PFSK-1 (cell line): ENCODE measurements around the gene SEPTIN1.

Source experiments
- FOXP2 ChIP-seq: optimal IDR thresholded peaks from 2 replicates; pipeline ENCODE3; 2011; ENCODE audit warnings: borderline replicate concordance, control low read depth, inconsistent platforms; ENCODE audit not compliant: insufficient read depth; ENCODE audit errors: extremely low read length, extremely low read depth
- POLR2AphosphoS5 ChIP-seq: IDR thresholded peaks from 2 replicates; pipeline ENCODE4 v1.6.1; 2012; ENCODE audit warnings: low read depth, mild to moderate bottlenecking, control low read depth, low read length, moderate library complexity
- REST ChIP-seq, 2 experiments: IDR thresholded peaks; 2 replicates each; pipeline versions ENCODE4 v1.6.1 to v1.8.0; 2011 to 2012; ENCODE audit warnings: low read depth in 2 of 2, low read length in 2 of 2, control low read depth in 1 of 2, inconsistent platforms in 1 of 2, mild to moderate bottlenecking in 1 of 2, moderate library complexity in 1 of 2; ENCODE audit not compliant: insufficient read depth in 1 of 2
- SIN3A ChIP-seq: IDR thresholded peaks from 2 replicates; pipeline ENCODE4 v1.6.1; 2012; ENCODE audit warnings: mild to moderate bottlenecking, low read length, moderate library complexity, borderline replicate concordance; ENCODE audit not compliant: insufficient read depth
- TAF1 ChIP-seq: IDR thresholded peaks from 2 replicates; pipeline ENCODE4 v1.6.1; 2012; ENCODE audit warnings: low read length, control low read depth, borderline replicate concordance; ENCODE audit not compliant: insufficient read depth

GRCh38 chr16:30368122-30368791 lies 14.1 kb downstream of the SEPTIN1 start:
- no peak for TF ChIP-seq TAF1
- no peak for TF ChIP-seq REST (IDR thresholded peaks at IDR 0.05; ENCODE audit: insufficient read depth in 1 of 2, low read depth in 2 of 2, low read length in 2 of 2)
- no peak for TF ChIP-seq POLR2AphosphoS5
- no peak for TF ChIP-seq SIN3A
- no peak for TF ChIP-seq FOXP2
